Left colon (tissue), 2 donors: ENCODE data around the gene LLGL2. TPM values are rescaled to one million over a fixed set of nuclear protein-coding genes. Genes with fewer than 3 reads are reported as not detected.
"Not testable (repeated sequence)": the region's sequence is repeated elsewhere in the genome, so short reads cannot be mapped to it uniquely, and the experiment has no call there.

ENCODE experiments used
- ATAC-seq: fragments of 200-7000 bp; cut with Tn5 transposase; one replicate; pipeline ENCODE4 v1.9.1; 2020; ENCODE audit warnings: mild to moderate bottlenecking, moderate library complexity
- DNase-seq, 2 donors: peaks; one replicate each; pipeline ENCODE4 v3.0.0-alpha.2; 2020
- intact Hi-C, 2 donors: fragments of 100-400 bp; cut with DNase I in 1 of 2; cut with micrococcal nuclease in 1 of 2; formaldehyde crosslinking; loops; one replicate each; pipeline versions ENCODE4 v1.11.2 to v1.14.0; 2022; cut with DNase I, micrococcal nuclease
- long read RNA-seq: library from polyadenylated mRNA; unstranded; transcript quantifications from one replicate; pipeline ENCODE4 v2.0.0, GENCODE V29; 2021
- total RNA-seq, 2 donors: library from RNA; stranded (reverse); fragmentation: NEBNext Ultra II Directional; extraction: Animal tissue kit (Norgen Biotek cat#: 25700); gene quantifications; one replicate each; pipeline ENCODE4 v1.2.1, GENCODE V29; 2021
- donor health status: DM: no; HTN: no; CAD: no.
- donor health status: DM: yes; HTN: yes; CAD: no.

Gene LLGL2
- total RNA-seq = 100 to 1,000 TPM; 447 to 529 TPM
- long read RNA-seq, transcript LLGL2-203 (26 exons, 3,509 nt) = minor isoform, 72 of 1,048 reads
- long read RNA-seq, transcript LLGL2-201 (25 exons, 3,480 nt) = minor isoform, 31 of 1,048 reads
- long read RNA-seq, transcript LLGL2-202 (10 exons, 1,374 nt) = major isoform, 245 of 1,048 reads
- long read RNA-seq, partial matches to known transcripts = 459 of 1,048 reads
- long read RNA-seq, other reads (novel, unspliced or antisense) = 241 of 1,048 reads

- peak; percentile 89 to 94 for DNase-seq
These were observed at the start of gene LLGL2 for GRCh38 chr17:75524970-75525805. Gene LLGL2 (plus strand): TSS chr17:75525697. CDS start chr17:75543427, 17,730 bp downstream.

GRCh38 chr17:75475851-75476250 lies 49.6 kb upstream of the LLGL2 start:
- ATAC-seq (no peak), DNase-seq (no peak)
- intact Hi-C loops = no loop called here

More at GRCh38 chr17:75524970-75525805, at the start of gene LLGL2:
- intact Hi-C loops = no loop called here
- peak; percentile 73 for ATAC-seq

GRCh38 chr17:75476271-75476671 lies 49.2 kb upstream of the LLGL2 start:
- intact Hi-C loops = no loop called here
- DNase-seq (no peak), ATAC-seq (no peak)

DNA sequence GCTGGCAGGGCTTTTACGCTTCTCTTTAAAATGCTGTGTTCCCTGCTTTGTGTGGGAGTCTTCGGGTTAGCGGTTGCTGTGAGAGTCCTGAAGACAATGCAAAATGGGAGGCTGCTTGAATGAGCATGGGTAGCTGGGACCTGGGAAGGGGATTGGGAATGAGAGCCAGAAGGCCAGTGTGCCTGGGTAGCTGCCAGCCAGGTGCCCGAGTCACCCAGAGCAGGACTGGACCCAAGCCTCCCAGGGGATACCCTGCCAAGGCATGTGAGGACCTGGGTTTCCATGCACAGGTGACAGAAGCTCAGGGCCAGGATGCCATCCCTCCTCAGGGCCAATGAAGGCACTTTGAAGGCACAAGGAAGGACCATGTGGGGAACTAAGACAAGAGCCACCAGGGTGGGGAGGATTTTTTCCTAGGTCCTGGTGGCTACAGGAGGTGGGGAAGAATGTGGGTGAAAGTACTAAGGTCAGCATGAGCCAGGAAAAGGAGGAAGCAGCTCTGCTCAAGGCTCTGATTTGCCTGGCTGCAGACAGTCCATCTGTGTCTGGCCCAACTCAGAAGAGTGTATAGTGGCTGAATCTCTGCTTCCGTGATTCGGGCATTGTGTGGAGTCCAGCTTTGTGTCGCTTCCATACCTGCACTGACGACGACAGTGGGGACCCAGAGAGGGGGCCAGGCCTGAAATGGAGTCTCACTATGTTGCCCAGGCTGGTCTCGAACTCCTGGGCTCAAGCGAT lies 48.6 kb upstream of the LLGL2 start:
- peak; percentile 67 for ATAC-seq
- intact Hi-C loops = no loop called here
- DNase-seq = no peak

GRCh38 chr17:75477490-75477862 lies 48.0 kb upstream of the LLGL2 start:
- ATAC-seq, intact Hi-C loops, DNase-seq: not testable (repeated sequence)

- no peak for ATAC-seq
- intact Hi-C loops = no loop called here
- DNase-seq = no peak
These were observed 47.0 kb upstream of the LLGL2 start for GRCh38 chr17:75478508-75478907.

GRCh38 chr17:75480281-75480680 lies 45.2 kb upstream of the LLGL2 start:
- ATAC-seq (no peak), DNase-seq (no peak)
- intact Hi-C loops = no loop called here

DNA sequence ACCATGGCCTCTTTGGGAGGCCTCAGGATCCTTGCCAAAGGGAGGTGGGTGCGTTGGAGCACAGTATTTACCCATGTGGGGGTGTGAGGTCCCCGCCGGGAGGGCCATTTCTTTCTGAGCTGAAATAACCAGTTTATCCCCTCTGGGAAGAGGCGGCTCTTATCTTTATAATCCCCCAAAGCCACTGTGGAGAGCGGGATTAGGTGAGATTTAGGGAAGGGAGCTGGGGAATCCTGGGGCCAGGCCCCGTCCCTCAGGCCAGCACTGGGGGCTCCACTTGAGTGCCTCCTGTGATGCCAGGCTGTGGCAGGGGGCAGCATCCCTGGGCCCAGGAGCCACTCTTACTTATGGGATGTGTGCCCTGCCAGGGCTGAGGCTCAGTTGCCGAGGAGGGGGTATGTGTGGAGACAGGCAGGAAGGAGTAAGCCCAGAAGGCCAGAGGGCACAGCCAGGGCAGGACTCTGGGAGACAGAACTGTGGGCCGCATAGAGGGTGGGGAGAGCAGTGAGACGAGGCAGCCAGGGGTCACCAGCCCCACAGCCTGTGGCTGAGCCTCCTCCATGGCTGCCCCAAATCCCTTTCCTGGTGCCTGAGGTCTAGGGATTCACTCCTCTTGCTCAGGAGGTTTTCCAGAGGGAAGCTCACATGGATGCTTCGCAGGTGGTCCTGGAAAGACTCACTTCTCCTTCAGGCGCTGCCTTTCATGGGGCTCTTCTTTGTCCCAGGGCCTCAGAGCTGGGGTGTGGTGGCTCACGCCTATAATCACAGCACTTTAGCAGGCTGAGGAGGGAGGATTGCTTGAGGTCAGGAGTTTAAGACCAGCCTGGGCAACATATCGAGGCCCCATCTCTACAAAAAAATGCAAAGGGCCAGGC lies 44.1 kb upstream of the LLGL2 start:
- DNase-seq = no peak
- peak; percentile 54 for ATAC-seq
- intact Hi-C loops = no loop called here

GRCh38 chr17:75482098-75482942 lies 43.2 kb upstream of the LLGL2 start:
- DNase-seq (no peak), ATAC-seq (no peak)
- intact Hi-C loops = no loop called here

- no peak for ATAC-seq
These were observed 39.8 kb upstream of the LLGL2 start for GRCh38 chr17:75485688-75486087.

GRCh38 chr17:75486151-75486550 lies 39.3 kb upstream of the LLGL2 start:
- intact Hi-C loops = no loop called here
- ATAC-seq (no peak), DNase-seq (no peak)

More at GRCh38 chr17:75485688-75486087, 39.8 kb upstream of the LLGL2 start:
- no peak for DNase-seq
- intact Hi-C loops = no loop called here

DNA sequence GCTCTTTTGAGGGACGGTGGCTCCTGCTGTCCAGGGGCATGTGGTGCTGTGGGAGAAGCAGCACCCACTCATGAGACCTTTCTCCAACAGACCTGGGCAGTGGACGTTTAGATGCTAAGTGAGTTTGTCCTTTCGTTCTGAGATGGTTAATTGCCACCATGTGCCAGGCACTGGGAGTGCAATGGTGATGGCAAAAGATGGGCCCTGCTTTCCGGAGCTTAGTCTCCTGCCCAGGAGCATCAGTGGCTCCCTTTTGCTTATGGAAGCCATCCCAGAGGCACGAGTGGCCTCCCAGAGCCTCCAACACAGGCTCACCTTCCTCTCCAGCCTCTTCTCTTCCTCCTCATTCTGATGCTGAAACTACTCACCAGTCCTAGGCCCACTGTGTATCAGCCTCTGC lies 38.5 kb upstream of the LLGL2 start:
- DNase-seq (no peak), ATAC-seq (no peak)
- intact Hi-C loops = no loop called here

GRCh38 chr17:75487351-75488070 lies 38.0 kb upstream of the LLGL2 start:
- intact Hi-C loops = no loop called here
- ATAC-seq (no peak), DNase-seq (peak; percentile 51 to 52)

DNA sequence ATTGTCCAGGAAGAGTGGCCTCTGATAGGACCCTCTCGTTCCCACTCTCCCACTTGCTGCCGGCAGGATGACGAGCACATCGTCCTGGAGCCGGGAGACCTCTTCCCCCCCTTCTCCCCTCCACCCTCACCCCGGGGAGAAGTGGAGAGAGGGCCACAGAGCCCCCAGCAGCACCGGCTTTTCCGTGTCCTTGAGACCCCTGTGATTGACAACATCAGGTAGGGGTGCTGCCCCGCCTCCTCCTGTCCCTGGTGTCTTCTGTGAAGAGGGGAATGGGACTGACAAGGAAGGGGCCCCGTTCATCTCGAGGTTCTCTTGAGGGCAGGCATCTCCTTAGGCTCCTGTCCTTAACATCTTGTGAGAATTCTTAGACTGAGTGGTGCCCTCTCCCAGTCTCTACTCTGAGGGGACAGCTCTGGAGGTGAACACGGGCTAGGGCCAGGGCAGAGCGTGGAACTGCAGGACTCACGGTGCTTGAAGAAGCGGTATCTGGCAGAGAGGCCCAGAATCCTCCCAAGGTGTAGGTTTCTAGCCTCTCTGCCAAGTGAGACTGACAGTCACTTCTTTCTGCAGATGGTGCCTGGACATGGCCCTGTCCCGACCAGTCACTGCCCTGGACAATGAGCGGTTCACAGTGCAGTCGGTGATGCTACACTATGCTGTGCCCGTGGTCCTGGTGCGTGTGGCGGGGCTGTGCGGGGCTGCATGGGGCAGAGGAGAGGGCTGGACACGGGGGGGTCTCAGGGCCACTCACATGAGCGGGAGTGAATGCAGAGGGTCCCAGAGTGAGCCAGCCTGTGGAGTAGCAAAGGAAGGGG lies 36.6 kb upstream of the LLGL2 start:
- ATAC-seq (no peak), DNase-seq (no peak)
- intact Hi-C loops = no loop called here

DNA sequence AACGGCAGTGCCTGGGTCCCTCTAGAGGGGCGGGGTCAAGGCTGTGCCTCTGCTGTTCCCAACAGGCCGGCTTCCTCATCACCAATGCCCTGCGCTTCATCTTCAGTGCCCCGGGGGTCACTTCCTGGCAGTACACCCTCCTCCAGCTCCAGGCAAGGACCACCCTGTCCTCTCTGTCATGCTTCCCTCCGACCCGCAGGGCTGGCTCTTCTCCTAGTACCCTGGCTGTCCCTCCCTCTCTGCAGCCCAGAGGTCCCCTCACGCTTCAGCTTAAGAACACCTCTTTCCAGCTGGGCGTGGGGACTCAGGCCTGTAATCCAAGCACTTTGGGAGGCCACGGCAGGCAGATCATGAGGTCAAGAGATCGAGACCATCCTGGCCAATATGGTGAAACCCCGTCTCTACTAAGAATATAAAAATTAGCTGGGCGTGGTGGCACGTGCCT lies 36.0 kb upstream of the LLGL2 start:
- ATAC-seq (no peak), DNase-seq (no peak)
- intact Hi-C loops = no loop called here

GRCh38 chr17:75490173-75490743 lies 35.2 kb upstream of the LLGL2 start:
- DNase-seq (peak; percentile 71 to 82), ATAC-seq (peak; percentile 92)

More at GRCh38 chr17:75490173-75490743, 35.2 kb upstream of the LLGL2 start:
- intact Hi-C loops = no loop called here
